NCI-H345 (cell line): ENCODE measurements around the gene GATB.
A peak's percentile ranks its signal among the peaks of the same experiment; 100 is the strongest.

Source experiments
- DNase-seq: peaks from one replicate; lab custom pipeline; 2025; lab: John Stamatoyannopoulos, UW

GATB gene, protein sequence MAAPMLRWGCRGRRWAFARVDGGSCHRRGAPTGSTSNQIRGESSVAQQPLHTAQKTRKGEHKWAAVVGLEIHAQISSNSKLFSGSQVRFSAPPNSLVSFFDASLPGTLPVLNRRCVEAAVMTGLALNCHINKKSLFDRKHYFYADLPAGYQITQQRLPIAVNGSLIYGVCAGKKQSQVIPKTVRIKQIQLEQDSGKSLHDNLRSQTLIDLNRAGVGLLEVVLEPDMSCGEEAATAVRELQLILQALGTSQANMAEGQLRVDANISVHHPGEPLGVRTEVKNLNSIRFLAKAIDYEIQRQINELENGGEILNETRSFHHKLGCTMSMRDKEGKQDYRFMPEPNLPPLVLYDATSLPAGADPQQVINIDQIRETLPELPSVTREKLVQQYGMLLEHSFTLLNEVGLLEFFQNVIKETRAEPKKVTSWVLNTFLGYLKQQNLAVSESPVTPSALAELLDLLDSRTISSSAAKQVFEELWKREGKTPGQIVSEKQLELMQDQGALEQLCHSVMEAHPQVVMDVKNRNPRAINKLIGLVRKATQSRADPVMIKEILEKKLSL

DNA sequence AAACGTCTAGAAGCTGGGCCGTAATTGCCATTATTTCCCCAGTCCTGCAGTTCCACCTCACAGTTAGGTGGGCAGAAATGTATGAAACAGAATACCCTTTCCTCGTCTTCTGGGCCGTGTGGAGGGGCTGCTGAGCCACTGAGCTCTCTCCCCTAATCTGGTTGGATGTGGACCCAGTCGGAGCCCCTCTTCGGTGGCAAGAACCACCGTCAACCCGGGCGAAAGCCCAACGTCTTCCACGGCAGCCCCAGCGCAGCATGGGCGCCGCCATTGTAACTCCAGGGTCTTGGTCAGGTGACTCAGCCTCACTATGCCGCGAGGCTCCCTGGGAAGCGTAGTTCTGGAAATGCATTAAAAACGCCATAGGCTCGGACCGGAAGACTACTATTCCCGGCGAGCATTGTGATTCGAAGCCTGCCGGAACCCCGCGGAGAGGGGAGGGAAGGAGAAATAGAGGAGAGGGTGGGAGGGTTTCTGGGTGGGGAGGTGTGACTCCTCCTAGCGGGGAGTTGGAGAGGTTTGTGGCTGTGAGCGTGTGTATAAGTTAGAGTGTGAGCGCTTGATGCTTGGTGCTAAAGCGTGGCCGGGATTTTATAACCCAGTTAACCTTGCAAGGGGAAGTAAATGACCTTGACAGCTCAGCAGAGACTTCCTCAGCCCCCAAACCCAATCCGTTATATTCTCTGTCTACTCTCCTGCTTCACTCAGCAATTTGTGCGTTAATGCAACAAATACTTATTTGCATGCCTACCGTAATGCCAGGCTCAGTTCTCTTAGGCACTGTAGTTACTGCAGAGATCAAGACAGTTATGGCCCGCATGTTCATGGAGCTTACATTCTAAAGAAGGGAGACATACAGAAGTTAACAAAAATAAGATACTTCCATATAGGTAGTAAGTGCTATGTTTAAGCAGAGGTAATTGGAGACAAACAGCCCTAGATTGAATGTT, at the start of gene GATB:
Gene GATB (minus strand): TSS at position 296 of the 950 bp plus-strand sequence. CDS start 25 bp downstream, at position 271.
- peak; percentile 96 for DNase-seq

DNA sequence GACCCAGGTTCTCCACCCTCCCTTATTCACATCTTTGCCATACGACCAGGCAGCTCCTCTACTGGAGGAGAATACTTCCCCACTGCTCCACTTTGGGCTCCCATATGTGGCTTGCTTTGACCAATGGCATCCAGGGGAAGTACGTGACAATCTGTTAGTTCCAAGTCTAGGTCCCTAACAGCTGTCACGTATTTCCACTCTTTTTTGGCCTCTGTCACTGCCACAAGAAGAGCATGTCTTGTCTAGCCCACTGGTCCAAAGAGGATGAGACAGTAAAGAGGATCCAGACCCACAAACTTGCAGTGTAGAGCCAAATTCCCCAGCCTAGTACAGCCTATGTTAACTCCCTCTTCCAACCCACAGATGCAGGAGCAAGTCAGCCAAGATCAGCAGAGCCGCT, 49.7 kb upstream of the GATB start:
- no peak for DNase-seq

DNA sequence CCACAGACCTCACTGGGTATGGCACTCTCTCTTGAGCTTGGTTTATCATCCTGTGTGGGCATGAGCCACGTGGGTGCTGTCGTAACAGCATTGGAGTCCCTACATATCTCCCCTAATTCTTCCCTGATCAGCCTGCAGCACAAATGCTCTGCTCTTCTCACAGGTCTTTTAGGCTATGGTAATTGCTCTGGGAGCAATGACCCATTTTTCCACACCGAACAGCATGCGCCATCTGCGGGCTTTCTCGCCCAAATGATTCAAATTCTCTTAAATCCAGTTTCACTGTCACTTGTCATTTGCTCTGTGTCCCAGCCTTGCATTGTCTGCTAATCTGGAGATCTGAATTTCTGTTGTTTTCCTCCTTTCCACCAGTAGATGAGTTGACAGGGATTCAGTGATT, 48.9 kb upstream of the GATB start:
- no peak for DNase-seq

DNA sequence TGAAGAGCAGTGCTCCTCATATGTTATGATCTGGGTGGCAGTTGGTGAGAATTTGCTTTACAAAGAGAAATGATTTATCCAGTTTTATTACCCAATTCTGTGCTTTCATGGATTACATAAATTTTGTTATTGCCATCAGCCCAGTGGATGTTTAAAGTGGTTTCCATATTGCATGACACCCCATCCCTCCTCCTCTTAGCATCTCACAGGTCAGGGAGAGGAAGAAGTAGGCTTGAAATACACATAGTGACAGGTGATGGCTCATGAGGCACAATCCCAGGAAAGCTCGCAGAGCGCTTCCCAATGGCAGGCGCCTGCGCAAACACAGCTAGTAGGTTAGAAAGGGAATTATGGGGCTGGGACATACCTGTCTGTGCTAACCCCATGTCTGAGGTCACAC, 47.7 kb upstream of the GATB start:
- no peak for DNase-seq

DNA sequence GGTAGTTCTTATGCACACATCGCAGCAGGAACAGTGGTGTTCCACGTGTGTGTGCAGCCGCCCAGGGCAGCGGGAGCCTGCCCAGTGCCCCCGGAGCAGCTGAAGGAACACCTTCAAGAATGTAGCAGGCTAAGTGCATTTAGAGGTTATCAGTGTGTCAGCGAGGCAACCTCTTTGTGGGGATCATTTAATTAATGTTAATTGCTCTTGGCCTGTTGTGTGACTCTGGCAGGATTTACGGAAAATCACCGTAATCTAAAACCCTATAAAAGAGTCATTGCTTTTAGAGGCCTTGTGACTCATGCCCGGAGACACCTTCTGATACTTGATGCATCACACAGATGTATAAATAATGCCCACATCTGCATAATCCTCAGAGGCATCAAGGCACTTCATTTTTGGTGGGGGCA, 47.3 kb upstream of the GATB start:
- no peak for DNase-seq

DNA sequence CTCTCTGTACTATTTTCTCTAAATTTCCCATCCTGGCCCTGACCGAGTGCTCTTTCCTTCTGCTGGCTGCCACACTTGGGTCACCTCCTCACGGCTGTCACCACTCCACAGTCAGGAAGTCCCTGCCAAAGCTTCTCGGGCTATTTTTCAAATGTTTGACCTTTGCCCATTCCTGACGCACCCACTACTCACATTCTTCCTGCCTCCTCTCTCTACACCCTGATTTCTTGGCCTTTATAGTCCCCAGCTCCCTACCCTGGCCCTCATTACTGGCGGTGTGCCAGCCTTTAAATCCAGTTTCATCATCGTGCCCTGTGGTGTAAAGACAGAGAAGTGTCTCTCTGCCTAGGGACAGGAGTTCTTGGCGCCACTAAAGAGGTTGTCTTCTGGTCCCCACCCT, 46.4 kb upstream of the GATB start:
- DNase-seq: no peak

DNA sequence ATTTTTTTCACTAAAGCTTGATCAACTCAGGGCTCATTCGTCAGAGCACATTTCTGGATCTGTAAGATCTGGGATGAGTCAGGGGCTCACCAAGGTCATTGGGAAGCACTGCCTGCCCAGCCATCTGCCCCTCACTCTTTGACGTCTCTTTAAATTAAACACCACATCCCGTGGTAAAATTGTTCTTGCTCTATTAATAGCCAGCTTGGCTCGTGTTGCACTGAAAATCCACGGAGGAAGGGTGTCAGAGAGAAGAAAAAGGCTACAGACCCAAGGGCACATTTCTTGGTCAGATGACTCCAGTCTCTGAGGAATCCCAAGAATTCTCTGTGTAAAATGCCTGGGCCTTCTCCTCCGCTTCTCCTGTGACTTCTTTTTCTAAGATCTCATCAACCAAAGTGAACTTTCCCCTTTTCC, 45.7 kb upstream of the GATB start:
- DNase-seq: no peak

DNA sequence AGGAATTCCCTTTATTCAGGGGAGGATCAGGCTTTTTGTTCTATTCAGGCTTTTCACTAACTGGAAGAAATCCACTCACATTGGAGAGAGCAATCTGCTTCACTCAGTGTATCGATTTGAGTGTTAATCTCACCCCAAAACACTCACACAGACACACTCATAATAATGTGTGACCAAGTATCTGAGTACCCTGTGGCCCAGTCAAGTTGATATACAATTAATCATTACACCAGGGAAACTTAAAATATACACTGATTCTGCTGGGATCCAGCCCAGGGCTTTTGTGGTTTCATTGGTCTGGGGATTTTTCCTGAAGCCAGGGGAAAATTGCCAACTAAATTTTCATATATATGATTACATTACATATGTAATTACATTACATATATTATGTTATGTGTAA, 44.0 kb upstream of the GATB start:
- no peak for DNase-seq

DNA sequence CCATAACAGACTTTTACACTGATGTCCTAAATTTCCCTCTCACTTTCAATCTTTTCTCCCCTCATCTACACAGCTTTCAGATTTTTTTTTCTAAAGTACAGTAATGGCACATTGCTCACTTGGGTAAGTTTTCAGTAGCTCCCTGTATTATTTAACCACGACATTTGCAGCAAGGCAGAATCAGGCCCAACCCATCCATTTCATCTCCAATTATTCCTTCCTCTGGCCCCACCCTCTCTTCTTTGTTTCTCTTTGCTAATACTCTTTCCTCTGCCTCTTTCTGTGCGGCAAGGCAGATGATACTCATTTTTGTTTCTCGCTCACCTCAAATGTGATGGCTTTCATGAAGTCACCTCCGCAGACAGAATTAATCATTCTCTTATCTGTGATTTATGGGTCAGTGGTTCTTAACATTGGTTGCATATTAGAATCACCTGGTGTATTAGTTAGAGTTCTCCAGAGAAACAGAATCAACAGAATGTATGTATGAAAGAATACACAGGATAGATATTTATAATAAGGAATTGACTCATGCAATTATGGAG, 43.4 kb upstream of the GATB start:
- no peak for DNase-seq

DNA sequence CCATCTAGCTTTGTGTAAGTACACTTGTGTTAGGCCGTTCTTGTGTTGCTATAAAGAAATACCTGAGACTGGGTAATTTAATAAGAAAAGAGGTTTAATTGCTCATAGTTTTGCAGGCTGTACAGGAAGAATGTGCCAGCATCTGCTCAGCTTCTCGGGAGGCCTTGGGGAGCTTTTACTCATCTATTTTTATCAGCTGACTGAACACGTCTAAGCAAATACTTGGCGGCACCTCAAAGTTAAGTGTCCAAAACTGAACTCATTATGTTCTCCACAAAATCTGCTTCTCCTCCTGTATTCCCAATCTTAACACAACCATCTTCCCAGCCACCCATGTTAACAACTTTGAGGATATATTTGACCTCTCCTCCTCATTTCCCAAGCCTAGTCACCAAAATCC, 42.4 kb upstream of the GATB start:
- DNase-seq: no peak

DNA sequence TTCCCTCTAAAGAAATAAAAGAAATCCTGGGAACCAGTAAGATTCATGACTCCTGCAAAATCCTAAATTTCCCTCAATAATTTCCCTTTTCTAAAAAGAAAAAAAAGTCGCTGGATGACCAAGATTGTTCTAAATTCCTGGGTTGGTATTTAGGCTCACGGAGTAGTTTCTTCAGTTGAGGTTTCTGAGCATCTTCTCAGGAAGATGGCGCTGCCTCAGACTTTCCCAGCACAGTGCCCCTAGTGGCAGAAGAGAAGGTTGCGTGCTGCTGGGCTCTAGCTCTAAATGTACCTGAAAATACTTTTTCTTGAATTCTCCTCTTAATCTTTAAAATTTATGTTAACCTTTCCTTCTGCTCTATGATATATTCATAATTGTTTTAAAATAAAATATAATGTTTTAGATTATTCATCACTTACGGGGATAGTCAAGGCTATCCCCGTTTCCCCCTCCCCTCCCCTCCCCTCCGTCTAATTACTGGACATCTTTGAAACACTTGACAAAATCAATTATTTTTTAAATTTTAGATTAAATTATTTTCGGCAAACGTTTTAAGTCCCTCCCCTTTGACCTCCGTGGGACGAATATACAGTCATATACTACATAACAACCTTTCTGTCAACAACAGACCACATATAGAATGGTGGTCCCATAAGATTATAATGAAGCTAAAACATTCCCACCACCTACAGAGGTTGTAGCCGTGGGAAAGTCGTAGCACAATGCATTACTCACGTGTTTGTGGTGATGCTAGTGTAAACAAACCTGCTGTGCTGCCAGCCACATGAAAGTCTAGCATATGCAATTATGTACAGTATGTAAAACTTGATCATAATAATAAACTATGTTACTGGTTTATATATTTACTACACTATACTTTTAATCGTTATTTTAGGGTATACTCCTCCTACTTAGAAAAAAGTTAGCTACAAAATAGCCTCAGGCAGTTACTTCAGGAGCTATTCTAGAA, 41.0 kb upstream of the GATB start:
- peak; percentile 11 for DNase-seq

DNA sequence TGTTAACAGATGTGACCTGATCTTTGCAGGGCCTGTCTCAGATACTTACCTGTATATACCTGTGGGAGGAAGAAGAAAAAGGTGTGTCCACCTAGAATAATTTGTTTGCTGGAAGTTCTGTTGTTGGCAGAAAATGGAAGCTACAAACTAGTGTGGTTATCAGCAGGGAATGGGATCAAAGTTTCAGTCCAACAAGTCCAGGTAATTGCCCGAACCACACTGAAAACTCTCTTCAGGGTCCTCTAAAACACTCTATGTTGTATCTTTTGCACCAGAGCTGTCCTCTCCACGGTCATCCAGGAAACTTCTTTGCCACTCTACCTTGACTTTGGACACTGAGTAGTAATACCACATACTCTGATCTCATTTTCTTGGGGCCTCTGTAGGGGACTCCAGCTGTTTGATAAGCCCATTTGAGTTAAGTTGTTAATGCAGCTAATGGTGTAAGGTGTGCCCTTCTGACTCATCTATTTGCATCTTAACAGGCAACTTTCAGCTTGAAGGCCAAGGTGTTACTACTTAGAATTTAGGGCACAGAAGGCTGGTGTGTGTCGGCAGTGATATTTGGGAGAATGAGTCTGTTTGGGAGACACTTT, 38.7 kb upstream of the GATB start:
- DNase-seq: no peak

DNA sequence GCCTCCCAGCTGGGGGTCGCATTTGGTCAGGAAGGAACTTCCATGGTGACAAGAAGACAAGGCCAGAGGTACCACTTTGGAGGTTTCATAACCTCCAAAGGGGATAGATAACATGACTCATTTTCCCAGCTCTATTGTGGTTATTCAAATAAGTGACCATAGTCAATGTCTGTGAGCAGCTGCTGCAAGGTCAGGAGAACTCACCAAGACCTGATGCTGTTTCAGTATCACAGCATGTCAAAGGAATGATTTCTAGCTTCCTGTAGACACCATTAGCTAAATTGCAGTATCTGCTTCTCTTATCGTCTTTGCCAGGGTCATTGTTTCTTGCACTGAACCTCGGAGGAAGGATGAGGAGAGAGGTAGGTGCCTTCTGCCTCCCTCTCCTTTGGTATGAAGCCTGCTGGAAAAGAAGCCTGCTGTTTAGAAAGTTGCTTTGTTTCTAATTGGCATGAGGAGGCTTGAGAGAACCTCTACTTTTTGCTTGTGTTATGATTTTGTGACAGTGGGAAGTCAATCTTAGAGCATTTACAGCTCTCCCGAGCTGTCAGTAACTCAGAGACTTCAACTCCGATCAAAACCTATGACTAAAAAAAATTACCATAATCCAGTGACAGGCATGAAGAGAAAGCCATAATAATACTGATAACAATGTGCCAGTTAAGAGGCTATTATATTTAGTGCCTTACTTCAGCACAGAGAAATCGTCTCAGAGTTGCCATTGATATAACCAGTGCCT, 38.0 kb upstream of the GATB start:
- no peak for DNase-seq

DNA sequence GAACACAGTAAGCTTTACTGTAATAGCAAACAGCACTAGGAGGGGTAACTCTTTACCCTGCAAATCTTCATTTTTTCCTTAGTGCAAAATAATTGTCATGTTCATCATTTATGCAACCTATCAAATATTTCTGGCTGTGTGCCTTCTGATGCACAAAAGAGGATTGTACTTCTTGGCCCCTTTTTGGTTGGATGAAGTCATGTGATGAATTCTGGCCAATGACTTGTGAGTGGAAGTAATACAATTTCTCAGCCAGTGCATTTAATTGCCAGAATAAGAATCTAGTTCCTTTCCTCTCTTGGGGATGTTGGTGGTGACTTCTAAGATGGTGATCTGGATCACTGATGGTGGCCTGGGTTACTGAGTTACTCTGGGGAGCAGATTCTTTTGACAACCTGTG, 37.0 kb upstream of the GATB start:
- no peak for DNase-seq

DNA sequence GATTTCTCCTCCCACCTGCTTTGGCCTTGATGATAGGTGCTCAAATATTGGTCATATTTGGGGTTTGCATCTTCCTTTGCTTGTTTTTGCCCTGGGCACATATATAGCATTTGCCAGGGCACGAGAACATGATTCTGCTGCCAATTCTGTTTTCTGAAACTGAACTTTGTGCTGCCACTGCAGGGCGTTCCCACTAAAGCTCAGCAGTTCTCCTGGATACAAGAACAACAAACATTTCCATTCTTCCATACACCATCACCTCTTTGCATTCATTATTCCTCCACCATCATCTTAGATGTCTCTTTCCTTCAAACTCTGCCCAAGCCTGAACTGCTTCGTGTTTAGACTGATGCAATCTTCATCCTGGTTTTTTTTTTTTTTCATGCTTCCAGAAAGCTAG, 36.3 kb upstream of the GATB start:
- no peak for DNase-seq

DNA sequence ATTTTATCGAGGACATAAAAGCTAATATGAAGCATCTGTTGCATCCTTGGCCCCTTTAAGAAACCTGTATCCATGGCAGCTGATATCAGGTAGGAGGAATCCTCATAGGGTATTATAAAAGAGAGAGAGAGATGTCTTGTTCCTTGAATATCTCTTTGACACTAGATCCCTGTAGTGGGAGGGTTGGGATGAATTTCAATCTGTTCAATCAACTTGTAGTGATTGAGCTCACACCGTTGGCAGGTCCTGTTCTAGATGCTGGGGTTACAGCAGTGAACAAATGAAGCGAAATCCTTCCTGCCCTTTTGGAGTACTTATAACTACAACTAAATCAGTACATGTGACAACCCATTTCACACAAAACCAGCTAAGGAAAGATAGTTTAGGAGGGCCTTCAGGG, 35.3 kb upstream of the GATB start:
- no peak for DNase-seq

DNA sequence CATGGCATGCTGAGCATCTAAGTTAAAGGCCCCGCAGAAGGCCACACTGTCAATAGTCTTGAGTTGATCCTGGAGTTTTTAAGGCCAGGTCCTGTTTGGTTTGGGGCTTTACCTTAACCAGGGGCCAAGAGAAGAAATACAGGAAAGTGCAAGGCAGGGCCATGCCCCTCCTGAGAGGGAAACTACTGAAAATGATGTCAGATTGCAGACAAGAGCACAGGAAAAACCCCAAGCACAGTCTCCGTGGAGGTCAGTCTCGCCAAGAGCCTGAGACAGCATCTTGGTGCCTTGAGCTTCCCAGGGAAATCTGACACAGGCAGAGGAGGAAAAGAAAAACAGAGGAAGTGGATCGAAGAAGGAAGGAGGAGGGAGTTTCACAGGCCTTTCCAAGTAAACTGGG, 32.2 kb upstream of the GATB start:
- no peak for DNase-seq

DNA sequence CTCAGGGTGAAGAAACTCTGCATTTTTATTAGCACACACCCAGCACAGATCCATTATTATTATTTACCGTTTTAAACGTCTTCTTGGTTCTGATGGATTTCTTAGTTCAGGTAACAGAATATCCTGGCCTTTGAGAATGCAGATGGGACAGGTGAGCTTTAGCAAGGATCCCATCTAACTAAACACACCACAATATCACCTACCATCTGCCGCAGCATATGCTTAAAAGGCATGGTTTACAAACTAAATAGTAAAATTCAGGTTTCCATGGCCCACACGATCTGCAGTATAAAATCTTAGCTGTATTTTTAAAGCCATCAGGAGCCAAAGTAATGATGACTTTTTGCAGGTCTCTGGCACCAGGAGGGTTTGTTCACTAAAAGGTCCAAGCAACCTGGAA, 31.7 kb upstream of the GATB start:
- no peak for DNase-seq

DNA sequence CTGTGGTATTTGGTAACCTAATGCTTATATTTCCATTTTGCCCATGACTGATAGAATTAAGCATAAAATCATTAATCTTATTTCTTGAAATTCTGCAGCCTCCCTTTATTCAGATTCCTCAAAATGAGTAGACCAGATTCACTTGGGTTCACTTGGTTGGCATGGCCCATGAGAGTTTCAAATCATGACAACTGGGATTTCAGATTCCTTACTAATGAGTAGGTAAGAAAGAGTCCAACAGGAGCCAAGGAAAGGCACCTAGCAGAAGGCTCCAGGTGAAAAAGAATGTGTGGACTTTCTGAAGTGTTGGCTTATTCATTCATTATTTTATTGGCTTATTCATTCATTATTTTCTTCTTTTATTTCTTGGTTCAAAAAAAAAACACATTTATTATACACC, 27.2 kb upstream of the GATB start:
- DNase-seq: no peak

DNA sequence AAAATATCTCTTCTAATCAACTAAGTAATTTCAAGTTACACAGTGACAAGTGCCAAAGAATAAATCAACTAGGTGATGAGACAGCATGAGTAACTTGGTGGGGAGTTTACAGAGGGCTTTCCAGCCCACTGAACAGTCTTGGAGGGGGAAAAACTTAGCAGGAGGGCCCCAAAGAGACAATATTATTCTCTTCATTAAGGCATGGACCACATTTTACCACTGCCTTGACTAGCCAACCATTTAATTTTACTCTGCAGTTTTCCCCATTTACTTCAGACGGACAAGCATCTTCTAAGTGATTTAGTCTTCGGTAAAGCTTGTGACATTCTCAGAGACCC, 25.3 kb upstream of the GATB start:
- no peak for DNase-seq
